ENCODE data around the gene MPPED2. TPM values are rescaled to one million over a fixed set of nuclear protein-coding genes. Genes with fewer than 3 reads are reported as not detected.

The MPPED2 gene
- total and polyA plus RNA-seq, 2 of the 13 experiments (the other 11 are each of a cell fraction or from before 2014, with no cell fraction given), result not detected

GRCh38 chr11:30488304-30488998 lies 97.7 kb downstream of the MPPED2 start (continued):
- no peak for TF ChIP-seq NFAT5 (CRISPR knock-in tag; IDR thresholded peaks at IDR 0.05)
- no peak for TF ChIP-seq ZNF225 (CRISPR knock-in tag; IDR thresholded peaks at IDR 0.05)
- no peak for TF ChIP-seq ZNF34 (CRISPR knock-in tag; IDR thresholded peaks at IDR 0.05; ENCODE audit: borderline replicate concordance)
- no peak for TF ChIP-seq STAT5B (CRISPR knock-in tag; IDR thresholded peaks at IDR 0.05)
- TF ChIP-seq ZFX (CRISPR knock-in tag; IDR thresholded peaks at IDR 0.05; ENCODE audit: low read depth), result no peak
- TF ChIP-seq ZNF207 (IDR thresholded peaks at IDR 0.05; ENCODE audit: borderline replicate concordance), result no peak
- TF ChIP-seq ZNF558 (CRISPR knock-in tag; IDR thresholded peaks at IDR 0.05; ENCODE audit: borderline replicate concordance), result no peak
- no peak for TF ChIP-seq IKZF1 (IDR thresholded peaks at IDR 0.05)
- no peak for TF ChIP-seq ZNF512 (CRISPR knock-in tag; IDR thresholded peaks at IDR 0.05)
- peak; percentile 46; the same call in 1 of the 2 replicates for TF ChIP-seq SAP130 (CRISPR knock-in tag; IDR thresholded peaks at IDR 0.05; ENCODE audit: low read depth)
- no peak for TF ChIP-seq ZBTB10 (CRISPR knock-in tag; IDR thresholded peaks at IDR 0.05; ENCODE audit: borderline replicate concordance)
- TF ChIP-seq GTF3A (CRISPR knock-in tag; conservative IDR thresholded peaks at IDR 0.05), result no peak
- TF ChIP-seq SNAPC4 (CRISPR knock-in tag; IDR thresholded peaks at IDR 0.05), result no peak
